HG03469 (cell line): ENCODE measurements around the gene GALNTL6.
"Not testable (repeated sequence)": the region's sequence is repeated elsewhere in the genome, so short reads cannot be mapped to it uniquely, and the experiment has no call there.

Source experiments
- ATAC-seq: cut with Tn5 transposase; IDR thresholded peaks from one replicate; pipeline ENCODE4 v1.9.1; 2021; ENCODE audit warnings: mild to moderate bottlenecking, moderate library complexity, moderate number of reproducible peaks; ENCODE audit not compliant: unreplicated experiment

The GALNTL6 gene

GRCh38 chr4:172898715-172899114 lies 1085.5 kb downstream of the GALNTL6 start:
- ATAC-seq = no peak

- ATAC-seq = no peak
Measured at GRCh38 chr4:172899861-172900260, 1086.7 kb downstream of the GALNTL6 start.

- ATAC-seq = no peak
Measured at GRCh38 chr4:172900900-172901299, 1087.7 kb downstream of the GALNTL6 start.

- ATAC-seq = not testable (repeated sequence)
Measured at GRCh38 chr4:172912468-172912867, 1099.3 kb downstream of the GALNTL6 start.

- ATAC-seq = not testable (repeated sequence)
Measured at GRCh38 chr4:172917403-172917802, 1104.2 kb downstream of the GALNTL6 start.

- ATAC-seq = no peak
Measured at GRCh38 chr4:172919269-172919668, 1106.1 kb downstream of the GALNTL6 start.

- ATAC-seq = no peak
Measured at GRCh38 chr4:172927096-172927814, 1114.1 kb downstream of the GALNTL6 start.

DNA sequence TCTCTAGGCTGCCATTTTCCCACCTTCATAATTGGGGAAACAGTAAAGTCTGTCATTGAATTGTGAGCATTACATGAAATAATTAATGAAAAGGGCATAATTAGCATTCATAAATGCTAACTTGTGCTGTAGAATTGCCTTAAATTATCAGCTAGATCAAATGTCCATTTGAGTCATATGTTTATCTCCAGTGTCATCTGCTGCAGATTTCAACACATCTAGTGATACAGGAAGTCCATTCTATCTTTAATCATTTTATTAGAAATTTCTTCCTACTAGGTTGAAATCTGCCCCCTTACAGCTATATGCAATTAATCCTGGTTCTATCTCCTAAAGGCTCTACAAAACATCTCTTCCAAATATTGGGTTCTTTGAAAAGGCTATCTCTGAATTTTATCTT lies 1115.1 kb downstream of the GALNTL6 start:
- ATAC-seq = no peak

- no peak for ATAC-seq
Measured at GRCh38 chr4:172938072-172938829, 1125.0 kb downstream of the GALNTL6 start.

- no peak for ATAC-seq
Measured at GRCh38 chr4:172938870-172939269, 1125.7 kb downstream of the GALNTL6 start.

DNA sequence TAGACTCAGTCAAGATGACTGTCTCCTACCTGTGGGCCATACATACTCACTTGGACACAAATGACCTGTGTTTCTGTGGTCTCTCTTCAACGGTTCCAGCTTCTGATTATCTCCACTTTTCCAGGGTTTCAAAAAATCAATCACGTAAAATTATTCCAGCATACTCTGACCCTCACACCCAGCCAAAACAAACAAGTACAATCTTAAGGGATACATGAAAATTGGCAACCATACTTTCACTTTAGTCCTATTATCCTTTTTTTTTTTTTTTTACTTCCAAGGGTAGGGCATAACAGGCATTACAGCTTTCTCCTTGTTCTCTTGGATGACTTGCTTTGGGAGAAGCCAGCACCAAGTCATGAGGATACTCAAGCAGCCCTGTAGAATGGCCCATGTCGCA lies 1129.6 kb downstream of the GALNTL6 start:
- ATAC-seq = no peak

DNA sequence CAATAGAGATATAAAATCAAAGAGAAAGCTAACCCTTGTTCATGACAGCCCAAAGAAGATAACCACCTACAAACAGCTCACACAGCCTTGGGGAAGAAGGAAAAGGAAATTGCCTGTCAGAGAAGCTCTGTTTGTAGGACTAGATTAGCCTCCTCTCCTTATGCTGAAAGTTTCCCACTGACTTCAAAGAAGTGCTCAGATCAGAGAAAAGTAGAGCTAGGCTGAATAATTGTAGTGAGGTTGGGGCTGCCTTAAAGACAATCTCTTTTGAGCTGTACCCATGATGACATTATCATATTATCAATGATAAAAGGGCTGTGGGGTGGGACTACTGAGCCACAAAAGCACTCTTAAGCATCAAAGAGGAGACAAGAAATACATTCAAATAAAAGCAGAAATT lies 1132.4 kb downstream of the GALNTL6 start:
- no peak for ATAC-seq

GRCh38 chr4:172946503-172946902 lies 1133.3 kb downstream of the GALNTL6 start:
- no peak for ATAC-seq

DNA sequence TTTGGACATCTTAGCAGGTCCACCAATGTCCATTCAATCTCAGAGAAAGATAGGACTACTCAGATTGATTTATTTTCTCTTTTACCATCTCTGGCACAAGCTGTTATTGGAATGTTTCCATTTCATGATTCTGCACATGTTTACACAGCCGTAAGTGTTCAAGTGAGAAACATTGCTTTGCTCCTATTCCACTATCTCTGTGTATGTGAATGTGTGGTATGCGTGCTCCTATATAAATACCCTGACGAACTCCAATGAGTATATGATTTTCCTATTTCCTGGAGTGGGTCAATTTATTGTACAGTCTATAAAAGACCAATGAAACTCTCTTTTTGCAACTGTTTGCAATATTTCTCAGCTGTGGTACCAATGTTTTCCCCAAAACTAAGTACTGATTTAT lies 1134.4 kb downstream of the GALNTL6 start:
- ATAC-seq = no peak

- ATAC-seq = no peak
Measured at GRCh38 chr4:172950990-172951389, 1137.8 kb downstream of the GALNTL6 start.

- no peak for ATAC-seq
Measured at GRCh38 chr4:172951679-172952451, 1138.7 kb downstream of the GALNTL6 start.

GRCh38 chr4:172953896-172954568 lies 1140.8 kb downstream of the GALNTL6 start:
- no peak for ATAC-seq

DNA sequence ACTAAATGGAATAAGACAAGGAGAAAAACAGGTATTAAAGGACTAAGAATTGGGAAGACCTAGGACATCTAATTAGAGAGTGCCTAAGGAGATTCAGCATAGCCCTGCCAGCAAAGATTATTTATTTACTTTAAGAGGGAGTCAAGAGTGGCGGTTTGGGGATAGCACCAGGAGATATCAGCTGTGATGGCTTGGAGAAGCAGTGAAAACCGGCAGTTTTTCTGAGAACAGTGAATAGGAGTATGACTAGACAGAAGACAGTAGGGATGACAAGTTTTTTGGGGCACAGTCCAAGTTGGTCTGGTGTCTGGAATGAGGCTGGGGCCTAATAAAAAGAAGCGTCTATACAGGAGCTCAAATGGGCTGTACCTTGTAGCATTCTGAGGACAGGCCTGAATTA lies 1143.1 kb downstream of the GALNTL6 start:
- not testable (repeated sequence) for ATAC-seq

DNA sequence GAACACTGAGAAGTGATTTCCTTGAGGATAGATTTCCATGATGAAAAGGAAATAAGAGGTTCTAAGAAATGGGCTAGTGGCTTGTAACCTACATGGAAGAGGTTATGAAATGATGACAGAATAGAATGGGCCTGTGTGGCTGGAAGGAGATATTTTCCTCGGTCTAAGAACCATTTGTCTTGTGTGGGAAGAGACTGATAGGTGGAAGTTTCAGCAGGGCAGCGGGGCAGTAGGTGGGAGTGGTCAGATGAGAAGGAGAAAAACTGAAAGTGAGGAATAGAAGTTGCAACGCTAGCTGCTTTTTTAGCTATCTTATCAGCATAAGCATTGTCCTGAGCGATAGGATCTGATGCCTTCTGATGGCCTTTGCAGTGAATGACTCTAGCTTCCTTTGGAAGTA lies 1144.0 kb downstream of the GALNTL6 start:
- no peak for ATAC-seq

- no peak for ATAC-seq
Measured at GRCh38 chr4:172962564-172963353, 1149.6 kb downstream of the GALNTL6 start.
